Uterus (tissue), 4 donors: ENCODE measurements around the gene ZFP57. TPM values are rescaled to one million over a fixed set of nuclear protein-coding genes. Genes with fewer than 3 reads are reported as not detected.

ENCODE experiments used
- DNase-seq, 2 donors: peaks; one replicate each; pipeline ENCODE4 v3.0.0-alpha.2; 2019 to 2020
- H3K27ac ChIP-seq, 2 donors: fragments of 200-600 bp; sonication (generic); 1 replicate in 1 of 2; 2 replicates in 1 of 2; pipeline ENCODE4 v1.5.1; 2016 to 2018
- H3K27me3 ChIP-seq, 2 donors: fragments of 200-600 bp; sonication (generic); one replicate each; pipeline ENCODE4 v1.5.1; 2018 to 2019; ENCODE audit warnings: control low read depth in 1 of 2
- H3K36me3 ChIP-seq, 2 donors: fragments of 200-600 bp; sonication (generic); one replicate each; pipeline ENCODE4 v1.5.1; 2019; ENCODE audit warnings: control low read depth in 1 of 2
- H3K4me1 ChIP-seq, 2 donors: fragments of 200-600 bp; sonication (generic); one replicate each; pipeline ENCODE4 v1.5.1; 2018 to 2019; ENCODE audit warnings: control low read depth in 1 of 2
- H3K4me3 ChIP-seq, 2 donors: fragments of 200-600 bp; sonication (generic); 1 replicate in 1 of 2; 2 replicates in 1 of 2; pipeline ENCODE4 v1.5.1; 2018 to 2019; ENCODE audit warnings: mild to moderate bottlenecking in 1 of 2
- H3K9me3 ChIP-seq, 2 donors: fragments of 200-600 bp; sonication (generic); one replicate each; pipeline ENCODE4 v1.5.1; 2019; ENCODE audit warnings: control low read depth in 1 of 2
- POLR2A ChIP-seq, 2 donors: fragments of 450-650 bp; IDR thresholded peaks; one replicate each; pipeline ENCODE4 v1.6.1; 2016; ENCODE audit warnings: antibody characterized with exemption in 2 of 2, mild to moderate bottlenecking in 1 of 2, moderate library complexity in 1 of 2
- intact Hi-C: fragments of 100-400 bp; cut with DNase I; formaldehyde crosslinking; loops from one replicate; pipeline ENCODE4 v1.15.1; 2023; ENCODE audit warnings: low total_unique reads
- total RNA-seq, 4 donors: library from RNA; depleted of rRNA in 3 of 4; stranded (reverse); fragments of >200 nt in 3 of 4; gene quantifications; one replicate each; pipeline versions ENCODE4 v1.1.0 to v1.2.4, GENCODE V29; 2014 to 2023
- TF ChIP-seq, protein P1 (sequence below), 4 experiments: fragments of 200-600 bp in 2 of 4; fragments of 450-650 bp in 2 of 4; sonication (generic) in 2 of 4; IDR thresholded peaks; one replicate each; pipeline ENCODE4 v1.5.1; 2016 to 2019; ENCODE audit warnings: antibody characterized with exemption in 4 of 4, mild to moderate bottlenecking in 2 of 4, moderate library complexity in 1 of 4
- donor health status: DM: yes; HTN: yes; CAD: no.

ZFP57 gene
- total RNA-seq, 4 donors from 2014 or later = 0.24 TPM; not detected in 3

DNA sequence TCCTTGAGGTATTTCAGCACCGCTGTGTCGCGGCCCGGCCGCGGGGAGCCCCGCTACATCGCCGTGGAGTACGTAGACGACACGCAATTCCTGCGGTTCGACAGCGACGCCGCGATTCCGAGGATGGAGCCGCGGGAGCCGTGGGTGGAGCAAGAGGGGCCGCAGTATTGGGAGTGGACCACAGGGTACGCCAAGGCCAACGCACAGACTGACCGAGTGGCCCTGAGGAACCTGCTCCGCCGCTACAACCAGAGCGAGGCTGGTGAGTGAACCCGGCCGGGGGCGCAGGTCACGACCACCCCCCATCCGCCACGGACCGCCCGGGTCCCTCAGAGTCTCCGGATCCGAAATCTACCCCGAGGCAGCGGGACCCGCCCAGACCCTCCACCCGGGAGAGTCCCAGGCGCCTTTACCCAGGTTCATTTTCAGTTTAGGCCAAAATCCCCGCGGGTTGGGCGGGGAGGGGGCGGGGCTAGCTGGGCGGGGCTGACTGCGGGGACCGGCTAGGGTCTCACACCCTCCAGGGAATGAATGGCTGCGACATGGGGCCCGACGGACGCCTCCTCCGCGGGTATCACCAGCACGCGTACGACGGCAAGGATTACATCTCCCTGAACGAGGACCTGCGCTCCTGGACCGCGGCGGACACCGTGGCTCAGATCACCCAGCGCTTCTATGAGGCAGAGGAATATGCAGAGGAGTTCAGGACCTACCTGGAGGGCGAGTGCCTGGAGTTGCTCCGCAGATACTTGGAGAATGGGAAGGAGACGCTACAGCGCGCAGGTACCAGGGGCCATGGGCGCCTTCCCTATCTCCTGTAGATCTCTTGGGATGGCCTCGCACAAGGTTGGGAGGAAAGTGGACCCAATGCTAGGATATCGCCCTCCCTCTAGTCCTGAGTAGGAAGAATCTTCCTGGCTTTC, 43.0 kb upstream of the ZFP57 start:
- Histone ChIP-seq H3K4me3 (peak overlapping the region; percentile 75 to 98), H3K4me1 (no peaks in the 10 kb centered on the region), H3K9me3 (no peaks in the 10 kb centered on the region), H3K27me3 (no peaks in the 10 kb centered on the region), H3K27ac (peak overlapping the region; percentile 95 to 98), H3K36me3 (no peaks in the 10 kb centered on the region)
- peak; percentile 56 to 59 for DNase-seq
- intact Hi-C loops = no loop called here
- TF ChIP-seq, protein P1, sequence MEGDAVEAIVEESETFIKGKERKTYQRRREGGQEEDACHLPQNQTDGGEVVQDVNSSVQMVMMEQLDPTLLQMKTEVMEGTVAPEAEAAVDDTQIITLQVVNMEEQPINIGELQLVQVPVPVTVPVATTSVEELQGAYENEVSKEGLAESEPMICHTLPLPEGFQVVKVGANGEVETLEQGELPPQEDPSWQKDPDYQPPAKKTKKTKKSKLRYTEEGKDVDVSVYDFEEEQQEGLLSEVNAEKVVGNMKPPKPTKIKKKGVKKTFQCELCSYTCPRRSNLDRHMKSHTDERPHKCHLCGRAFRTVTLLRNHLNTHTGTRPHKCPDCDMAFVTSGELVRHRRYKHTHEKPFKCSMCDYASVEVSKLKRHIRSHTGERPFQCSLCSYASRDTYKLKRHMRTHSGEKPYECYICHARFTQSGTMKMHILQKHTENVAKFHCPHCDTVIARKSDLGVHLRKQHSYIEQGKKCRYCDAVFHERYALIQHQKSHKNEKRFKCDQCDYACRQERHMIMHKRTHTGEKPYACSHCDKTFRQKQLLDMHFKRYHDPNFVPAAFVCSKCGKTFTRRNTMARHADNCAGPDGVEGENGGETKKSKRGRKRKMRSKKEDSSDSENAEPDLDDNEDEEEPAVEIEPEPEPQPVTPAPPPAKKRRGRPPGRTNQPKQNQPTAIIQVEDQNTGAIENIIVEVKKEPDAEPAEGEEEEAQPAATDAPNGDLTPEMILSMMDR (IDR thresholded peaks at IDR 0.05) = no peak
- TF ChIP-seq POLR2A (IDR thresholded peaks at IDR 0.05) = peak; percentile 4 to 29

DNA sequence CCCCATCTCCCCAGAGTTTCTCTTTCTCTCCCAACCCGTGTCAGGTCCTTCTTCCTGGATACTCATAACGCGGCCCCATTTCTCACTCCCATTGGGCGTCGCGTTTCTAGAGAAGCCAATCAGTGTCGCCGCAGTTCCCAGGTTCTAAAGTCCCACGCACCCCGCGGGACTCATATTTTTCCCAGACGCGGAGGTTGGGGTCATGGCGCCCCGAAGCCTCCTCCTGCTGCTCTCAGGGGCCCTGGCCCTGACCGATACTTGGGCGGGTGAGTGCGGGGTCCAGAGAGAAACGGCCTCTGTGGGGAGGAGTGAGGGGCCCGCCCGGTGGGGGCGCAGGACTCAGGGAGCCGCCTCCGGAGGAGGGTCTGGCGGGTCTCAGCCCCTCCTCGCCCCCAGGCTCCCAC, 42.3 kb upstream of the ZFP57 start, which contains the start of gene HLA-F:
HLA-F (plus strand) TSS at position 173 of the 404 bp plus-strand sequence; CDS start at position 203, 30 bp downstream.
- peak; percentile 85 to 93 for DNase-seq
- Histone ChIP-seq H3K36me3 (no peaks in the 10 kb centered on the region), H3K4me1 (no peaks in the 10 kb centered on the region), H3K27ac (peak within 1 kb of the TSS; percentile 95 to 98), H3K27me3 (no peaks in the 10 kb centered on the region), H3K4me3 (peak within 1 kb of the TSS; percentile 75 to 98), H3K9me3 (no peaks in the 10 kb centered on the region)
- intact Hi-C loops = no loop called here
- peak; percentile 75 to 92 for TF ChIP-seq POLR2A (IDR thresholded peaks at IDR 0.05)
- TF ChIP-seq, protein P1 (IDR thresholded peaks at IDR 0.05) = peak in 2 of 4 experiments; percentile 3 to 27

DNA sequence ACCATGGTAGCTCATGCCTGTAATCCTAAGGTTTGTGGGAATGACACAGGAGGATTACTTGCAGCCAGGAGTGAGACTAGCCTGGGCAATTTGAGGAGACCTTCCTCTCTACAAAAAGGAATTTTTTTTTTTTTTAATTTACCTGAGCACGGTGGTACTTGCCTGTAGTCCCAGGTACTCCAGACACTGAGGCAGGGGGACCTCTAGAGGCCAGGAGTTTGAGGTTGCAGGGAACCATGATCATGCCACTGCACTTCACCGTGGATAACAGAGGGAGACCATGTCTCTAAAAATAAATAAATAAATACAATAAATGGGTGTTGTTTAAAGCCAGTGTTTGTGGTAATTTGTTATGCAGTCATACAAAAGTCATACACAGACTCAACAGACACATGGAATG, 39.9 kb upstream of the ZFP57 start:
- H3K27ac ChIP-seq = no peak overlapping the region
- intact Hi-C loops = no loop called here
- no peaks in the 10 kb centered on the region for H3K9me3 ChIP-seq
- H3K4me3 ChIP-seq = no peak overlapping the region
- TF ChIP-seq POLR2A (IDR thresholded peaks at IDR 0.05) = no peak
- TF ChIP-seq, protein P1 (IDR thresholded peaks at IDR 0.05) = no peak
- H3K27me3 ChIP-seq = no peaks in the 10 kb centered on the region
- DNase-seq = no peak
- H3K4me1 ChIP-seq = no peaks in the 10 kb centered on the region
- H3K36me3 ChIP-seq = no peaks in the 10 kb centered on the region

DNA sequence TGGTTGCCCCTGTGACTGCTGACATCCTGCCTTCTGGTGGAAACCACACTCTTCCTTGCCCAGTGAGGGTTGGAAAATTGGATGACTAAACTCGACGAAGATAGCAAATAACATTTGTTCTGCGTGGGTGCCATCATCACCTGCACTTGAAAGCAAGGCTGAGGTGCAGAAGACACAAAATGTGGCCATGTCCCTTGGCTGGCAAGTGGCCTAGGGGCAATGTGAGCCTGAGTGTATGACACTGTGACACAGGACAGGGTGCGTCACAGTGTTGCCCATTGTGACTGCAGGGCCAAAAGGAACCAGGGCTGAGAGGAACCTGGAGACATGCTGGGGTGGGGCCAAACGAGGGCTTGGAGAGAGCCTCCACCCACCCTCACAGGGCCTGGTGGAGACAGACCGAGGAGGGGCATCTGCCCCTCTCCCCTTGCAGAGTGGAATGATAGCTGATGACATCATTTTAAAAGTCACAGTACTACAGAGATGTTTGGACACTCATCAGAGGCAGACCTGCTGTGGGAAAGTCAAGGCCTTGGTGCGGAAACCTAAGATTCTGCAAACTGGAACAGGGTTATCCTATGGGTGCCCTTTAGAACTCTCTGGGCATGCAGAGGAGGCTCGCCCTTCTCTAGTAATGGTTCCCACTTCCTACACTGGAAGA, 29.5 kb upstream of the ZFP57 start:
- Histone ChIP-seq H3K4me1 (no peaks in the 10 kb centered on the region), H3K27me3 (no peaks in the 10 kb centered on the region), H3K27ac (no peak overlapping the region), H3K36me3 (no peaks in the 10 kb centered on the region), H3K4me3 (no peak overlapping the region), H3K9me3 (no peaks in the 10 kb centered on the region)
- no peak for DNase-seq
- no peak for TF ChIP-seq POLR2A (IDR thresholded peaks at IDR 0.05)
- TF ChIP-seq, protein P1 (IDR thresholded peaks at IDR 0.05) = no peak
- intact Hi-C loops = no loop called here

DNA sequence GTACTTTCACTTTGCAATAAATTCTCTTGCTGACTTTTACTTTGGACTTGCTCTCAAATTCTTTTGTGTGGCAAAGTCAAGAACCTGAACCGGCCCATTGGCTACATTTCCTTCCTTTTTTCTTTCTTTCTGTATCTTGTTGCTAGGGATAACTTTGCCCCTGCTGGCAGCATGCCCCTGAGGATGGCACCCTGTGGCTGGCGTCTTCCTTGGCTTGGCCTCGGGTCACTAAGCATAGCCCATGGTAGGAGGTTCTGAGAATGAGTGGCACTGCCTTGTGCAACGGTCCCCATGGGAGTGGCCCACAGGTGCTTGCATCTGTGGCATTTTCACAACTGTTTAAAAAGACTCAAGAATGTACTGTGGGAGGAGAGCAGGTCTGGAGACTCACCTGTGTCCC, 28.2 kb upstream of the ZFP57 start:
- no peaks in the 10 kb centered on the region for H3K36me3 ChIP-seq
- no peak overlapping the region for H3K4me3 ChIP-seq
- intact Hi-C loops = loop anchor here (10.0 kb wide), 1 partner anchor 126 kb away; no protein-coding TSS in a partner anchor
- DNase-seq = no peak
- H3K27me3 ChIP-seq = no peaks in the 10 kb centered on the region
- no peaks in the 10 kb centered on the region for H3K4me1 ChIP-seq
- TF ChIP-seq, protein P1 (IDR thresholded peaks at IDR 0.05) = no peak
- TF ChIP-seq POLR2A (IDR thresholded peaks at IDR 0.05) = no peak
- no peaks in the 10 kb centered on the region for H3K9me3 ChIP-seq
- H3K27ac ChIP-seq = no peak overlapping the region
